KMS-11 (cell line): ENCODE measurements around the gene PIEZO1.

ENCODE experiments used
- H2AFZ ChIP-seq: fragments of 200-600 bp; sonication (generic); 2 replicates; pipeline ENCODE4 v1.6.1; 2016; ENCODE audit warnings: antibody characterized with exemption, mixed run types, low read depth
- H3K27ac ChIP-seq: fragments of 200-600 bp; sonication (generic); 2 replicates; pipeline ENCODE4 v1.6.1; 2016; ENCODE audit warnings: mild to moderate bottlenecking, mixed run types
- H3K27me3 ChIP-seq: fragments of 200-600 bp; sonication (generic); 2 replicates; pipeline ENCODE4 v1.6.1; 2017; ENCODE audit warnings: mild to moderate bottlenecking, low read depth, mixed run types, moderate library complexity; ENCODE audit not compliant: insufficient read depth
- H3K36me3 ChIP-seq: fragments of 200-600 bp; sonication (generic); 2 replicates; pipeline ENCODE4 v1.6.1; 2017; ENCODE audit warnings: mild to moderate bottlenecking, mixed run types; ENCODE audit not compliant: insufficient read depth
- H3K4me1 ChIP-seq: fragments of 200-600 bp; sonication (generic); 2 replicates; pipeline ENCODE4 v1.6.1; 2016; ENCODE audit warnings: mild to moderate bottlenecking, low read depth, mixed run types; ENCODE audit not compliant: poor library complexity, severe bottlenecking
- H3K4me2 ChIP-seq: fragments of 200-600 bp; sonication (generic); 2 replicates; pipeline ENCODE4 v1.7.0; 2016; ENCODE audit warnings: mild to moderate bottlenecking, mixed run types
- H3K4me3 ChIP-seq: fragments of 200-600 bp; sonication (generic); IDR thresholded peaks from 2 replicates; pipeline ENCODE4 v1.6.1; 2017; ENCODE audit warnings: low read depth, low read length, mixed read lengths; ENCODE audit not compliant: insufficient read depth
- H3K79me2 ChIP-seq: fragments of 200-600 bp; sonication (generic); 2 replicates; pipeline ENCODE4 v1.6.1; 2016; ENCODE audit warnings: low read depth, mixed run types; ENCODE audit not compliant: insufficient read depth
- H3K9ac ChIP-seq: fragments of 200-600 bp; sonication (generic); 2 replicates; pipeline ENCODE4 v1.6.1; 2016; ENCODE audit warnings: mild to moderate bottlenecking, mixed run types
- H4K20me1 ChIP-seq: fragments of 200-600 bp; sonication (generic); 2 replicates; pipeline ENCODE4 v1.6.1; 2016; ENCODE audit warnings: mild to moderate bottlenecking, mixed run types; ENCODE audit not compliant: insufficient read depth
- TF ChIP-seq, protein P1 (sequence below): fragments of 200-600 bp; sonication (generic); conservative IDR thresholded peaks from 2 replicates; pipeline ENCODE4 v1.6.1; 2017; ENCODE audit warnings: low read depth, mild to moderate bottlenecking, antibody characterized with exemption, low read length, moderate library complexity, mixed read lengths

The PIEZO1 gene

DNA sequence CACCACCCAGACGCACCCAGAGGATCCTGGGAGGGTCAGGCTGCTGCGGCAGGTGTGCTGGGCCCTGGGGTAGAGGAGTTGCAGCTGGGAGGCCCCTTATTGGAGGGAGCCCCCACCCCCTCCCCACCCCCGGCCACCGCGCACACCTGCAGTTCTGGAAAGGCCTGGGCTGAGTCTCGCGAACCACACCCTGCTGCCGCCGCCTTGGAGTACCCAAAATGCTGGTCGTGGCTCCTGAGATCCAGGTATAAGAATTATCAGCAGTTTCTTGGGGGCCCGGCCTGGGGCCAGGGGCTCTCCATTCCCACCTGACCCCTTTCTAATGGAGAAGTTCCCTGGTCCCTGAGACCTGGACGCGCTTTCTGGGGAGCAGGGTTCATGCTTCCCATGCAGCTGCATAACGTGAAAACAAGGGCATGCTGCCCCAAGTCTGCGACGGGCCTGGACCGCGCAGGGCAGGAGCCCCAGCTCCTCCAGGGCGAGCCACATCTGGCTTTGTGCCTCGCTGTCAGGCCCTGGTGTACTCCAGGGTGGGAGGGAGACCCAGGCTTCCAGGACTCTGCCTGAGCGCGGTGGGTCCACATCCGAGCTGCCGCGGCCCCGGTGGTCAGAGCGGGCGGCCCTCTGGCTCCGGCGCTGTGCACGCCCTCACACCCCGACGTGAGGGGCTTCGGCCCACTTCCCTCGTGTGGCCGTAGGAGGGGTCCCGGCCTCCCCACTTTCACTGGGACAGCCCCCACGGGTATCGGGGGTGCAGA, 91.4 kb downstream of the PIEZO1 start:
- Histone ChIP-seq H4K20me1 (no peaks in the 10 kb centered on the region), H3K27me3 (peaks cover 12% of the 10 kb centered on the region; the same call in 1 of the 2 replicates), H3K36me3 (no peaks in the 10 kb centered on the region), H3K4me3 (no peak overlapping the region), H3K4me2 (no peak overlapping the region), H3K27ac (no peak overlapping the region), H3K9ac (no peak overlapping the region), H2AFZ (no peak overlapping the region), H3K4me1 (peaks cover 6% of the 10 kb centered on the region), H3K79me2 (no peaks in the 10 kb centered on the region)
- TF ChIP-seq, protein P1, sequence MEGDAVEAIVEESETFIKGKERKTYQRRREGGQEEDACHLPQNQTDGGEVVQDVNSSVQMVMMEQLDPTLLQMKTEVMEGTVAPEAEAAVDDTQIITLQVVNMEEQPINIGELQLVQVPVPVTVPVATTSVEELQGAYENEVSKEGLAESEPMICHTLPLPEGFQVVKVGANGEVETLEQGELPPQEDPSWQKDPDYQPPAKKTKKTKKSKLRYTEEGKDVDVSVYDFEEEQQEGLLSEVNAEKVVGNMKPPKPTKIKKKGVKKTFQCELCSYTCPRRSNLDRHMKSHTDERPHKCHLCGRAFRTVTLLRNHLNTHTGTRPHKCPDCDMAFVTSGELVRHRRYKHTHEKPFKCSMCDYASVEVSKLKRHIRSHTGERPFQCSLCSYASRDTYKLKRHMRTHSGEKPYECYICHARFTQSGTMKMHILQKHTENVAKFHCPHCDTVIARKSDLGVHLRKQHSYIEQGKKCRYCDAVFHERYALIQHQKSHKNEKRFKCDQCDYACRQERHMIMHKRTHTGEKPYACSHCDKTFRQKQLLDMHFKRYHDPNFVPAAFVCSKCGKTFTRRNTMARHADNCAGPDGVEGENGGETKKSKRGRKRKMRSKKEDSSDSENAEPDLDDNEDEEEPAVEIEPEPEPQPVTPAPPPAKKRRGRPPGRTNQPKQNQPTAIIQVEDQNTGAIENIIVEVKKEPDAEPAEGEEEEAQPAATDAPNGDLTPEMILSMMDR = no peak

DNA sequence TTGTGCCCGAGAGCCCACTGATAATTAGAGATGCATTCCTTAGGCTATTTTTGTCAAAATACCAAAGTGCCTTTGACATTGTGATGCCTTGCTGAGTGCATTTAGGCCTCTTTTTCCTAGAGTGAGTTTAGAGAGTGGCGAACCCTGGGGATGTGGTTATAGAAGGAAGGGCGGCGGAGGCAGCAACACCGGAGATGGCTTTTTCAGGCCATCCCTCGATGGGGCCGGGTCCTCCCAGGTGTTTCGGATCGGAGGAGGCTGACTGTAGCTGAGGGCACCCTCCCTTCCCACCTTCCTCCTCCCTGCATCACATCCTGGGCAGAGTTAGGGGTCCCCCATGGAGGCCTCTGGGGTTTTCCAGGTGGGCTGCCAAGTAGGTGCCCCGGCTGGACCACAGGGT, 92.2 kb downstream of the PIEZO1 start:
- Histone ChIP-seq H3K9ac (no peak overlapping the region), H3K27me3 (peaks cover 17% of the 10 kb centered on the region; the same call in 1 of the 2 replicates), H3K36me3 (no peaks in the 10 kb centered on the region), H4K20me1 (no peaks in the 10 kb centered on the region), H2AFZ (no peak overlapping the region), H3K4me3 (no peak overlapping the region), H3K79me2 (no peaks in the 10 kb centered on the region), H3K4me1 (peaks cover 6% of the 10 kb centered on the region), H3K4me2 (no peak overlapping the region), H3K27ac (no peak overlapping the region)
- TF ChIP-seq, protein P1 = no peak

DNA sequence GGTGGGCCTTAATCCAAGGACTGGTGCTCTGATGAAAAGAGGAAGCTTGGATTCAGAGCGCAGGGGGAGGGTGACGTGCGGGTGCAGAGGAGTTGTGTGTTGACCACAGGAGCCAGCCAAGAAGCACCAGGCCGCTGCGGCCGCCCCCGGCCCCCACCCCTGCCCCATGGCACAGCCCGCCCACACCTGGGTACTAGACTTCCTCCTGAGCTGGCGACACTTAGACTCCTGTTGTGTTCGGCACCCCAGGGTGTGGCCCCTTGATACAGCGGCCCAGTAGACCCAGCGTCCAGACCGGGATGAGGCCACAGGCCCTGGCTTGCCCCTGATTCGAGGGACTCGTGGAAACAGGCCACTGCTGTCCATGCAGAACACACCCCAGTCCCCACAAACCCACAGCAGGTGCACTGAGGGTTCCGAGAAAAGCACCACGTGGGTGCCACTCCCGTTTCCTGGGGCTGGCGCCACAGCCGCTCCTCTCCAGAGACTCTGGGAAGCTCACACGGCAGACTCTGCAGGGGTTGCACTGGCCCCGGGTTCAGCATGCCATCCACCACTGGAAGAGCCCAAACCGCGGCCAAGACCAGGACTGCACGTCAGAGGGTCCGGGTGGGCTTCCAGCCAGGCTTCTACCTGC, 93.0 kb downstream of the PIEZO1 start:
- H3K4me3 ChIP-seq = no peak overlapping the region
- no peaks in the 10 kb centered on the region for H4K20me1 ChIP-seq
- H3K27me3 ChIP-seq = peaks cover 23% of the 10 kb centered on the region; the same call in 1 of the 2 replicates
- no peaks in the 10 kb centered on the region for H3K79me2 ChIP-seq
- H3K36me3 ChIP-seq = no peaks in the 10 kb centered on the region
- no peak overlapping the region for H3K9ac ChIP-seq
- TF ChIP-seq, protein P1 = no peak
- no peak overlapping the region for H2AFZ ChIP-seq
- peaks cover 6% of the 10 kb centered on the region for H3K4me1 ChIP-seq
- H3K27ac ChIP-seq = no peak overlapping the region
- no peak overlapping the region for H3K4me2 ChIP-seq

DNA sequence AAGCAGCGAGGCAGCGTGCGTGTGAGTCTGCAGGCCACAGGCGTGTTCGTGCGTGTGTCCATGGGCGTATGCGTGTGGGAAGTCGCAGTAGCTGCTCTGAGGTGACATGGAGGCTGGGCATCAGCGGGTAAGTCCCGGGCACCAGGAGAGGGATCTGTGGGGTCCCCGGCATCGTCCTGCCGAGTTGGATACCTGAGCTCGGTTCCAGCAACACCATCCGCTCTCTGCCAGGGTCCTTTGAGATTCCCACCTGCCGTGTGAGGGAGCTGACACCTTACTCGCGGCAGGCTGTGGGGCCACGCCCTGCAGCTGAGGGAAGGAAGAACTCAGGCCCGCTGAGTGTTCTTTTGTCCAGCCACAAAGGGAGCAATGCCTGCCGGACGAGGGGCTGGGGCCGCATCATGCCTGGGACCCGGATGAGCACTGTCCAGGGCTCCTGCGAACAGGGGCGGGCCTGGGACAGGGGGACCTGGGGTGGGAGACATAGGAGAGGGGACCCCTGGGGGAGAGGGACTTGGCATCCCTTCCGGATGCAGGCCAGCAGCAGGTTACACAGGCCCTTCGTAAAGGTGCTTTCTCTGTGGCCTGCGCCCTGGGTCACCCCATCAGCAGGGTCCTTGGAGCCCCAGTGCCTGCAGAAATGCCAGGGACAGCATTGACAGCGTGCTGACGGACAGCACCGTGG, 93.7 kb downstream of the PIEZO1 start:
- no peak overlapping the region for H3K9ac ChIP-seq

More for the DNA sequence above, 93.7 kb downstream of the PIEZO1 start:
- Histone ChIP-seq H3K79me2 (no peaks in the 10 kb centered on the region), H3K27me3 (peaks cover 27% of the 10 kb centered on the region; the same call in 1 of the 2 replicates), H3K36me3 (no peaks in the 10 kb centered on the region), H3K4me1 (peaks cover 12% of the 10 kb centered on the region), H3K27ac (no peak overlapping the region), H3K4me3 (no peak overlapping the region), H3K4me2 (no peak overlapping the region), H4K20me1 (no peaks in the 10 kb centered on the region), H2AFZ (no peak overlapping the region)
- TF ChIP-seq, protein P1 = no peak
